ENCODE results near the gene BFSP2.
A peak's percentile ranks its signal among the peaks of the same experiment; 100 is the strongest.

Gene BFSP2

DNA sequence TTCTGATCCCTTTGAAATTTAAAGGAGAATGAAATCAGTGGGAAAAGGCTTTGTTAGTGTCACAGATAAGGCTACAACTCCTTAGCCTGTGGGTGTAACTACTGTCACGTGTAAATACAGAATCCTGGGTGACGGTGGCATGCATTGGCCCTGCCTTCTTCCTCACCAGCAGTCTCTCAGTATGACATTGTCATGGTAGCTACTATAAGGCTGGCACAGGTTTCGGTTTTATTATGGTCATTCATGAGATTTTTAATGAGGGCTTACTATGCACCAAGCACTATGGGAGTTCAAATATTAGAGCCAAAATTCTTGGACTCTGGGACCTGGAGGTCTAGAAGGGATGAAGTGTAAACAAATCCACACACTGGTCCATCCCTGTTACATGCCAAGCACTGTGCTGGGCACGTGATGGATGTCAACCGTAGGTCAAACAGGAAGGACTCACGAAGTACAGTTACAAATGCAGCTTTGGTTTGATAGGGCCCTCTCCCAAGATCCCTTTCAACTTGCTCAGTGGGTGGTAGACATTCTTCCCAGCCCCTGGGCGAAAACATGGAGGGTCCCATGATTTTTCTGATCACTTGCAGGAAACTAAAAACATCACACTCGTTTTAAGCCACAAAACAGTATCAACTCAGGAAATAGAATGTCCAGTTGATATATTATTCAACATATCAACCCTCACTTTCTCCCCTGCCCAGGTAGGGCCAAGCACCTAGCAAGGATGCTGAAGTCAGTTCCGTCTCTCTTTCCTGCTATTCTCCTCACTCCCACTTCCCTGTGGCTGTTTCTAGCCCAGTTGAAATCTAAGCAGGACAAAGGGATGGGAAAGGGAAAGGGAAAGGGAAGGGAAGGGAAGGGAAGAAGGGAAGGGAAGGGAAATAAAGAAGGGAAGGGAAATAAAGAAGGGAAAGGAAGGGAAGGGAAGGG, 25.3 kb downstream of the BFSP2 start:
- no peak overlapping the region for H3K4me3 ChIP-seq (ENCODE audit: low read length)
- TF ChIP-seq, protein P1, sequence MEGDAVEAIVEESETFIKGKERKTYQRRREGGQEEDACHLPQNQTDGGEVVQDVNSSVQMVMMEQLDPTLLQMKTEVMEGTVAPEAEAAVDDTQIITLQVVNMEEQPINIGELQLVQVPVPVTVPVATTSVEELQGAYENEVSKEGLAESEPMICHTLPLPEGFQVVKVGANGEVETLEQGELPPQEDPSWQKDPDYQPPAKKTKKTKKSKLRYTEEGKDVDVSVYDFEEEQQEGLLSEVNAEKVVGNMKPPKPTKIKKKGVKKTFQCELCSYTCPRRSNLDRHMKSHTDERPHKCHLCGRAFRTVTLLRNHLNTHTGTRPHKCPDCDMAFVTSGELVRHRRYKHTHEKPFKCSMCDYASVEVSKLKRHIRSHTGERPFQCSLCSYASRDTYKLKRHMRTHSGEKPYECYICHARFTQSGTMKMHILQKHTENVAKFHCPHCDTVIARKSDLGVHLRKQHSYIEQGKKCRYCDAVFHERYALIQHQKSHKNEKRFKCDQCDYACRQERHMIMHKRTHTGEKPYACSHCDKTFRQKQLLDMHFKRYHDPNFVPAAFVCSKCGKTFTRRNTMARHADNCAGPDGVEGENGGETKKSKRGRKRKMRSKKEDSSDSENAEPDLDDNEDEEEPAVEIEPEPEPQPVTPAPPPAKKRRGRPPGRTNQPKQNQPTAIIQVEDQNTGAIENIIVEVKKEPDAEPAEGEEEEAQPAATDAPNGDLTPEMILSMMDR (IDR thresholded peaks at IDR 0.05; ENCODE audit: insufficient read depth, low read depth, low read length, missing control alignments): no peak
- no peak for DNase-seq (ENCODE audit: low read depth)

GRCh38 chr3:133425898-133426297, 26.0 kb downstream of the BFSP2 start:
- DNase-seq (ENCODE audit: low read depth): no peak
- TF ChIP-seq, protein P1 (IDR thresholded peaks at IDR 0.05; ENCODE audit: insufficient read depth, low read depth, low read length, missing control alignments): no peak
- no peak overlapping the region for H3K4me3 ChIP-seq (ENCODE audit: low read length)

- no peak overlapping the region for H3K4me3 ChIP-seq (ENCODE audit: low read length)
- TF ChIP-seq, protein P1 (IDR thresholded peaks at IDR 0.05; ENCODE audit: insufficient read depth, low read depth, low read length, missing control alignments): no peak
- peak; percentile 66 for DNase-seq (ENCODE audit: low read depth)
Observed at GRCh38 chr3:133426721-133427120, 26.9 kb downstream of the BFSP2 start.

DNA sequence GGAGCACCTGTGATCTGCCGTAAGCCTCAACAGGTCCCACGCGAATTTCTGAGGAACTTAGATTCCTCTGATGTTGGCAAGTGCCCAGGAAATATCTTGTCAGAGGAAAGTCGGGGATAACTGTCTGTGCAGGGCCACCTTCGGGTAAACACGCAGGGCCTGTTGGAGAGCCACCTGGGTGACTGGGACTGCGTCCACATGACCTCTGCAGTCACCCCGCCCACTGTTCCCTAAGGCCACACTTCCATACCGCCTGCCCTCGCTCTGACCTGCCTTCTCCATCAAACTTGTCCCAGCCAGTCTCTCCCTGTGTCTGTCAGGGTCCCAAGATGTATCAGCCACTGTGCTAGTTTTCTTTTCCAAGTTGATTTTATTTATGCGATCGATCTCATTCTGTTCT, 28.7 kb downstream of the BFSP2 start:
- TF ChIP-seq, protein P1 (IDR thresholded peaks at IDR 0.05; ENCODE audit: insufficient read depth, low read depth, low read length, missing control alignments): no peak
- no peak for DNase-seq (ENCODE audit: low read depth)
- no peak overlapping the region for H3K4me3 ChIP-seq (ENCODE audit: low read length)

GRCh38 chr3:133429063-133429462, 29.2 kb downstream of the BFSP2 start:
- TF ChIP-seq, protein P1 (IDR thresholded peaks at IDR 0.05; ENCODE audit: insufficient read depth, low read depth, low read length, missing control alignments): no peak
- H3K4me3 ChIP-seq (ENCODE audit: low read length): no peak overlapping the region
- no peak for DNase-seq (ENCODE audit: low read depth)

GRCh38 chr3:133439563-133439962, 39.7 kb downstream of the BFSP2 start:
- DNase-seq (ENCODE audit: low read depth): no peak
- no peak overlapping the region for H3K4me3 ChIP-seq (ENCODE audit: low read length)
- TF ChIP-seq, protein P1 (IDR thresholded peaks at IDR 0.05; ENCODE audit: insufficient read depth, low read depth, low read length, missing control alignments): no peak

GRCh38 chr3:133440652-133441051, 40.8 kb downstream of the BFSP2 start:
- DNase-seq (ENCODE audit: low read depth): no peak
- no peak overlapping the region for H3K4me3 ChIP-seq (ENCODE audit: low read length)
- TF ChIP-seq, protein P1 (IDR thresholded peaks at IDR 0.05; ENCODE audit: insufficient read depth, low read depth, low read length, missing control alignments): no peak

All from epithelial cell of esophagus (primary cell).